ENCODE results near the gene RIMOC1.

Gene RIMOC1

DNA sequence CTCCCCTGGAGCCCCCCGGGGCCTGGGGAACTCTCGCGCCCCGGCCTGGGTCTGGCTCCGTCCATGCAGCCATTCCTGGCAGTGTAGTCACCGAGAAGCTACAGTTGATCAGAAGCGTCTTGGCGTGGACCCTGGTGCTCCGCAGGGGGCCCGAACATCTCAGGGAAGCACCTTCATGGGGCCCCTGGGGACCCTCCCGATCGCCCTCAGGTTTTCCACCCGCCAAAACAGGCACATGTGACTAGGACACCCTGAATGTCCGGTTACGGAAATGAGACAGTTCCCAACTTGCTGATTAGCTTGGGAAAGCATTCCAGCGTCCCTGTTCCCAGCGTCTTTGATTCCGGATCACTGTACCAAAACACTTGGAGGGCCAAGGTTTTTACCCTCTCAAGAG is 21.4 kb downstream of the RIMOC1 start (continued):
- TF ChIP-seq, protein P1, sequence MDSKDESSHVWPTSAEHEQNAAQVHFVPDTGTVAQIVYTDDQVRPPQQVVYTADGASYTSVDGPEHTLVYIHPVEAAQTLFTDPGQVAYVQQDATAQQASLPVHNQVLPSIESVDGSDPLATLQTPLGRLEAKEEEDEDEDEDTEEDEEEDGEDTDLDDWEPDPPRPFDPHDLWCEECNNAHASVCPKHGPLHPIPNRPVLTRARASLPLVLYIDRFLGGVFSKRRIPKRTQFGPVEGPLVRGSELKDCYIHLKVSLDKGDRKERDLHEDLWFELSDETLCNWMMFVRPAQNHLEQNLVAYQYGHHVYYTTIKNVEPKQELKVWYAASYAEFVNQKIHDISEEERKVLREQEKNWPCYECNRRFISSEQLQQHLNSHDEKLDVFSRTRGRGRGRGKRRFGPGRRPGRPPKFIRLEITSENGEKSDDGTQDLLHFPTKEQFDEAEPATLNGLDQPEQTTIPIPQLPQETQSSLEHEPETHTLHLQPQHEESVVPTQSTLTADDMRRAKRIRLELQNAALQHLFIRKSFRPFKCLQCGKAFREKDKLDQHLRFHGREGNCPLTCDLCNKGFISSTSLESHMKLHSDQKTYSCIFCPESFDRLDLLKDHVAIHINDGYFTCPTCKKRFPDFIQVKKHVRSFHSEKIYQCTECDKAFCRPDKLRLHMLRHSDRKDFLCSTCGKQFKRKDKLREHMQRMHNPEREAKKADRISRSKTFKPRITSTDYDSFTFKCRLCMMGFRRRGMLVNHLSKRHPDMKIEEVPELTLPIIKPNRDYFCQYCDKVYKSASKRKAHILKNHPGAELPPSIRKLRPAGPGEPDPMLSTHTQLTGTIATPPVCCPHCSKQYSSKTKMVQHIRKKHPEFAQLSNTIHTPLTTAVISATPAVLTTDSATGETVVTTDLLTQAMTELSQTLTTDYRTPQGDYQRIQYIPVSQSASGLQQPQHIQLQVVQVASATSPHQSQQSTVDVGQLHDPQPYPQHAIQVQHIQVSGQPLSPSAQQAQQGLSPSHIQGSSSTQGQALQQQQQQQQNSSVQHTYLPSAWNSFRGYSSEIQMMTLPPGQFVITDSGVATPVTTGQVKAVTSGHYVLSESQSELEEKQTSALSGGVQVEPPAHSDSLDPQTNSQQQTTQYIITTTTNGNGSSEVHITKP (tag by site-specific recombination; IDR thresholded peaks at IDR 0.05): 0 out of 2 replicates have a peak, but pooled peaks have one; percentile 6
- TF ChIP-seq IKZF3 (tag by site-specific recombination; IDR thresholded peaks at IDR 0.05): peak; percentile 89
- TF ChIP-seq ZNF391 (tag by site-specific recombination; IDR thresholded peaks at IDR 0.05; ENCODE audit: borderline replicate concordance, low read depth): peak; percentile 16; the same call in 1 of the 2 replicates
- TF ChIP-seq ZEB2 (tag by site-specific recombination; IDR thresholded peaks at IDR 0.05): no peak
- TF ChIP-seq, protein P2, sequence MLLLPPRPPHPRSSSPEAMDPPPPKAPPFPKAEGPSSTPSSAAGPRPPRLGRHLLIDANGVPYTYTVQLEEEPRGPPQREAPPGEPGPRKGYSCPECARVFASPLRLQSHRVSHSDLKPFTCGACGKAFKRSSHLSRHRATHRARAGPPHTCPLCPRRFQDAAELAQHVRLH (tag by site-specific recombination; IDR thresholded peaks at IDR 0.05): no peak
- TF ChIP-seq, protein P3, sequence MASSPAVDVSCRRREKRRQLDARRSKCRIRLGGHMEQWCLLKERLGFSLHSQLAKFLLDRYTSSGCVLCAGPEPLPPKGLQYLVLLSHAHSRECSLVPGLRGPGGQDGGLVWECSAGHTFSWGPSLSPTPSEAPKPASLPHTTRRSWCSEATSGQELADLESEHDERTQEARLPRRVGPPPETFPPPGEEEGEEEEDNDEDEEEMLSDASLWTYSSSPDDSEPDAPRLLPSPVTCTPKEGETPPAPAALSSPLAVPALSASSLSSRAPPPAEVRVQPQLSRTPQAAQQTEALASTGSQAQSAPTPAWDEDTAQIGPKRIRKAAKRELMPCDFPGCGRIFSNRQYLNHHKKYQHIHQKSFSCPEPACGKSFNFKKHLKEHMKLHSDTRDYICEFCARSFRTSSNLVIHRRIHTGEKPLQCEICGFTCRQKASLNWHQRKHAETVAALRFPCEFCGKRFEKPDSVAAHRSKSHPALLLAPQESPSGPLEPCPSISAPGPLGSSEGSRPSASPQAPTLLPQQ (tag by site-specific recombination; IDR thresholded peaks at IDR 0.05): 0 out of 2 replicates have a peak, but pooled peaks have one; percentile 39
- TF ChIP-seq YY2 (tag by site-specific recombination; IDR thresholded peaks at IDR 0.05): 0 out of 2 replicates have a peak, but pooled peaks have one; percentile 10
- peak; percentile 20 for TF ChIP-seq ZIC2 (tag by site-specific recombination; IDR thresholded peaks at IDR 0.05)
- TF ChIP-seq ZNF561 (tag by site-specific recombination; IDR thresholded peaks at IDR 0.05; ENCODE audit: borderline replicate concordance): peak; percentile 73

DNA sequence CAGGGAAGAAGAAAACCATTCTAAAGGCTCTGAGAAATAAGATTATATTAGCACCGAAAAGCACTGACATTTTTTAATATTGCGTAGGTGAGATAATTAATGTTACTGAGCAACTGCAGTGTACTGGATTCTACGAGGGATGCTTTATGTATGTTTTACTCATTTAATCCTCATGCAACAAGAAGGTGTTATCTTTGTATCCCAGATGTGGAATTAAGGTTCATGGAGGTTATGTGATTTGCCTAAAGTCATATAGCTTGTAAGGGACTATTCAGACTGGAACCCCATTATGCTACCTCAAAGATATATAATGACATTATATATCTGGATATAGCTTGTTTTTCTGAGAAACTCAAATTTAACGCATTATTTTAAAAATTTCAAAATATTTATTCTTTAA is 23.5 kb downstream of the RIMOC1 start:
- H3K27ac ChIP-seq (ENCODE audit: extremely low read depth, low read depth, low read length): no peak overlapping the region
- CTCF ChIA-PET: interaction anchor here (0.7 kb wide), 1 partner anchor 52 kb away, joined by 3 read pairs; no protein-coding TSS in a partner anchor
- H3K9me3 ChIP-seq (ENCODE audit: control insufficient read depth, insufficient read depth, low read depth, low read length): no peaks in the 10 kb centered on the region
- TF ChIP-seq ZNF138 (tag by site-specific recombination; IDR thresholded peaks at IDR 0.05; ENCODE audit: borderline replicate concordance) (no peak), ZNF202 (tag by site-specific recombination; IDR thresholded peaks at IDR 0.05; ENCODE audit: borderline replicate concordance) (no peak), KLF7 (tag by site-specific recombination; IDR thresholded peaks at IDR 0.05; ENCODE audit: borderline replicate concordance) (no peak), ZNF621 (tag by site-specific recombination; IDR thresholded peaks at IDR 0.05) (no peak), ZNF146 (tag by site-specific recombination; IDR thresholded peaks at IDR 0.05) (no peak), IKZF3 (tag by site-specific recombination; IDR thresholded peaks at IDR 0.05) (no peak), ZNF433 (tag by site-specific recombination; IDR thresholded peaks at IDR 0.05; ENCODE audit: low read depth) (no peak), ZNF600 (tag by site-specific recombination; IDR thresholded peaks at IDR 0.05) (no peak), ZFP69B (tag by site-specific recombination; IDR thresholded peaks at IDR 0.05) (no peak)
- TF ChIP-seq, protein P4, sequence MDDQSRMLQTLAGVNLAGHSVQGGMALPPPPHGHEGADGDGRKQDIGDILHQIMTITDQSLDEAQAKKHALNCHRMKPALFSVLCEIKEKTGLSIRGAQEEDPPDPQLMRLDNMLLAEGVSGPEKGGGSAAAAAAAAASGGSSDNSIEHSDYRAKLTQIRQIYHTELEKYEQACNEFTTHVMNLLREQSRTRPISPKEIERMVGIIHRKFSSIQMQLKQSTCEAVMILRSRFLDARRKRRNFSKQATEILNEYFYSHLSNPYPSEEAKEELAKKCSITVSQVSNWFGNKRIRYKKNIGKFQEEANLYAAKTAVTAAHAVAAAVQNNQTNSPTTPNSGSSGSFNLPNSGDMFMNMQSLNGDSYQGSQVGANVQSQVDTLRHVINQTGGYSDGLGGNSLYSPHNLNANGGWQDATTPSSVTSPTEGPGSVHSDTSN (CRISPR knock-in tag; IDR thresholded peaks at IDR 0.05): no peak
- TF ChIP-seq, protein P5, sequence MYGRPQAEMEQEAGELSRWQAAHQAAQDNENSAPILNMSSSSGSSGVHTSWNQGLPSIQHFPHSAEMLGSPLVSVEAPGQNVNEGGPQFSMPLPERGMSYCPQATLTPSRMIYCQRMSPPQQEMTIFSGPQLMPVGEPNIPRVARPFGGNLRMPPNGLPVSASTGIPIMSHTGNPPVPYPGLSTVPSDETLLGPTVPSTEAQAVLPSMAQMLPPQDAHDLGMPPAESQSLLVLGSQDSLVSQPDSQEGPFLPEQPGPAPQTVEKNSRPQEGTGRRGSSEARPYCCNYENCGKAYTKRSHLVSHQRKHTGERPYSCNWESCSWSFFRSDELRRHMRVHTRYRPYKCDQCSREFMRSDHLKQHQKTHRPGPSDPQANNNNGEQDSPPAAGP (tag by site-specific recombination; IDR thresholded peaks at IDR 0.05): no peak
- TF ChIP-seq, protein P6, sequence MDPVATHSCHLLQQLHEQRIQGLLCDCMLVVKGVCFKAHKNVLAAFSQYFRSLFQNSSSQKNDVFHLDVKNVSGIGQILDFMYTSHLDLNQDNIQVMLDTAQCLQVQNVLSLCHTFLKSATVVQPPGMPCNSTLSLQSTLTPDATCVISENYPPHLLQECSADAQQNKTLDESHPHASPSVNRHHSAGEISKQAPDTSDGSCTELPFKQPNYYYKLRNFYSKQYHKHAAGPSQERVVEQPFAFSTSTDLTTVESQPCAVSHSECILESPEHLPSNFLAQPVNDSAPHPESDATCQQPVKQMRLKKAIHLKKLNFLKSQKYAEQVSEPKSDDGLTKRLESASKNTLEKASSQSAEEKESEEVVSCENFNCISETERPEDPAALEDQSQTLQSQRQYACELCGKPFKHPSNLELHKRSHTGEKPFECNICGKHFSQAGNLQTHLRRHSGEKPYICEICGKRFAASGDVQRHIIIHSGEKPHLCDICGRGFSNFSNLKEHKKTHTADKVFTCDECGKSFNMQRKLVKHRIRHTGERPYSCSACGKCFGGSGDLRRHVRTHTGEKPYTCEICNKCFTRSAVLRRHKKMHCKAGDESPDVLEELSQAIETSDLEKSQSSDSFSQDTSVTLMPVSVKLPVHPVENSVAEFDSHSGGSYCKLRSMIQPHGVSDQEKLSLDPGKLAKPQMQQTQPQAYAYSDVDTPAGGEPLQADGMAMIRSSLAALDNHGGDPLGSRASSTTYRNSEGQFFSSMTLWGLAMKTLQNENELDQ (tag by site-specific recombination; IDR thresholded peaks at IDR 0.05; ENCODE audit: low read depth): no peak
- peaks cover 3 to 7% of the 10 kb centered on the region in 2 experiments; a peak in 1 of 3 replicates for H3K36me3 ChIP-seq (ENCODE audit: control insufficient read depth in 2 of 2, insufficient read depth in 1 of 2, low read length in 2 of 2)
- POLR2A ChIA-PET: no interaction called here
- peaks cover 3% of the 10 kb centered on the region; the same call in 1 of the 2 replicates for H3K4me1 ChIP-seq (ENCODE audit: control insufficient read depth, insufficient read depth, low read length)
- no peak overlapping the region for H3K4me3 ChIP-seq (ENCODE audit: low read depth, low read length)
